ENCODE data around the gene ADSS2.

Gene ADSS2

DNA sequence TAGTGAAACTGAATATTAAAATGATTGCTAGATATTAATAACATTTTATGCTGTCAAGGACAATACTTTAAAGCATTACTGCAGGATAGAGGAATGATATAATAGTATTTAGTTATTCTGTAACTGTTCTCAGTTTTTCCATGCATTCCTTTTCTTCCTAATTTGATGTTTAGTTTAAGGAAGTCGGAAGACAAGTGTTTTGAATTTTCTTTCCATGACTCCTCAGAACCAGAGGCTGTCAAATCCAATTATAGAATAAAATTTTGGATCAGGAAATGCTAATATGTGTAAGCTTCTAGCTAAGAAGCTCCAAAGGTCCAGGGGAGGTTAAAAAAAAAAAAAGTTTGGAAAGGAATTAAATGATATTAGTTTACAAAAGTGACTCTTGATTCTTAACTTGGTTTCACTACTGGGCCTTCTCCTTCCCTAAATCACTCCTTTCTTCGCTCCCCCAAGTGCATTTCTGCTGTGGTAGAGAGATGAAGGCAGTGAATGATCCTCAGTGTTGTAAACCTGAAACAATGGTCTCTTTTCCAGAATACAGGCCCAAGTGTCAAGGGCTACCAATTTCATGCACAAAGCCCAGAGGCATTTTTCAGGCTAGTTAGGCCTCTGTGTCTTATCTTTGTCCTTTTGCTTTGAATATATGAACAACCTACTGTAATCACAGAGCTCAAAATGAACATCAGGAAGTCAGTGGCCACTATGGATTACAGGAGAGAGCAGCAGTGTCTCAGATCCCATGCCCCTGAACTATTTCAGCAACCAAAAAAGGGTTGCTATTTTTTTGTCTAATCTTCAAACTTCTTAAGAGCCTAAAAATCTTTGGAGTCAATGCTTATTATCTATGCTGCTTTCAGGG lies 6.2 kb downstream of the ADSS2 start:
- no peak for DNase-seq

DNA sequence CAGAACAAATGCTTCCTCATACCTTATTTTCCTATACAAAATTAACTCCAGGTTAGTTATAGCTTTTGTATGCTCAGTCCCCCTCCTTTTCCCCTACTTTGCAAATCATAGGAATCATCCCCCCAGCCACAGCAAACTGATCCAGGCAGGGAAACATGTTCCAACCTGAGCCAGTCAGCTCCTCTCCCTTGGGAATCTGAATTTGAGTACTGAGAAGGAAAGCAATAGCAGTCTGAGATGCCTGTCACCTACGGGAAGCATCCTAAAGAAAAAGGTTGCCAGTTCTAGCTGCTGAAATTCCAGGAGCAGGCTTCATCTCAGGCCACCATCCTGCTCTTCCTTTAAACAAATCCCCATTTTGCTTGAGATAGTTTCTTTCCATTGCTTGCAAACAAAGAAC lies 6.9 kb downstream of the ADSS2 start:
- DNase-seq: no peak

DNA sequence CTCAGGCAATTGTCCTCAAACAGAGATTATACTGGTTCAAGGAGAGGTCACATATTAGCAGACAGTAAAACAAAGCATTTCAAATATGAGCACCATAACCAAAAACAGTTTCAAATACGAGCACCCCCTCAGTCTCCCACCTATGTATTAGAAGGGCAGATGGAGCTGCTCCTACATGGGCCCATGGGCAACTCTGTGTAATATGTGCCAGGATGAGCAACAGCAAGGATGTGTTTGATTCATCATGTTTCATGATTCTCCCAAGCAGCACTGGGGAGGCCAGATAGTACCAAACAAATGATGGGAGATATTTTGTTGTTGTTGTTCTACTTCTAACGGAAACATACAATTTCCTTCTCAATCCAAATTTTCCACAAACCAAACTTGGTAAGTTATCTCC lies 8.9 kb downstream of the ADSS2 start:
- DNase-seq: no peak

DNA sequence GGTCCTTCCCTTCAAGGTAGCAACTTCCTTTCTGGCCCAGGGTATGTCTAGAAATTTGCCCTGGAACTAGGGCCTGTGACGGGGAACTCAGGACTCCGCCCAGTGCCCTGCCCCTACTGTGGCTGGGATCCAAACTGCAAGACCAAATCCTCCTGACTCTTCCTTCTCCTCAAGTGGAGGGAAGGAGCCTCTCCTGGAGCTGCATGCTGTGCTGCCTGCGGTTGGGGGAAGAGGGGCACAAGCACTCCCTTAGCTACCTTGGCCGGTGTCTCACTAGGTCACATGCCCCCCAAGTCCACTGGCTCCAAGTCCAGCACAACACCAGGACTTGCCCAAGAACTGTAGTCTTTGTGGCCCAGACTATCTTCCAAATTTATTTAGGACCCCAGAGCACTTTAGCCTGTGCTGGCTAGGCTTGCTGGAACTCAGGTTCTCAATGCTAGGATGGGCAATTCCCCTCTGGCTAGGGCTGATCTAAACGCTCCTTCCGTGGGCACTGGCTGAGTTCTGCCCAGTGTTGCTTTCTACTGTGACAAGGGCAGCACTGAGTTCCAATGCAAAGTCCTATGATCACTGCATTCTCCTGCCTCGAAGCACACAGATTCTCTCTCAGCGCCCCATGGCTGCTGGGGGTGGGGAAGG lies 12.2 kb downstream of the ADSS2 start:
- DNase-seq: no peak

DNA sequence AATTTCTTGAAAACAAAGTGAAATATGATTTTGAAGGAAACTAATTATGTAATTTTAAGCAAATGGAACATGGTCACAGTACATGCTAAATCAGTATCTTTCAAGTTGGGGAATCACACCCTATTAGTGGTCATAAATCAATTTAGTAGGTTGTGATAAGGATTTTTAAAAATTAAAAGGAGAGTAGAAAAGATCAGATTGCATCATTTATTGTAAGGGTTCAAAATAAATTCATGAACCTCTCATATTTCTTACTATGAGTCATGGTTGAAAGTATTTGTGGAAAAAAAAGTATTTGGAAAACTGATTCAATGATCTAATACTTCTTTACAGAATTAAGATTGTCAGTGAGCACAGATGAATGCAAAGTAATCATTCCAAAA lies 14.6 kb downstream of the ADSS2 start:
- no peak for DNase-seq

DNA sequence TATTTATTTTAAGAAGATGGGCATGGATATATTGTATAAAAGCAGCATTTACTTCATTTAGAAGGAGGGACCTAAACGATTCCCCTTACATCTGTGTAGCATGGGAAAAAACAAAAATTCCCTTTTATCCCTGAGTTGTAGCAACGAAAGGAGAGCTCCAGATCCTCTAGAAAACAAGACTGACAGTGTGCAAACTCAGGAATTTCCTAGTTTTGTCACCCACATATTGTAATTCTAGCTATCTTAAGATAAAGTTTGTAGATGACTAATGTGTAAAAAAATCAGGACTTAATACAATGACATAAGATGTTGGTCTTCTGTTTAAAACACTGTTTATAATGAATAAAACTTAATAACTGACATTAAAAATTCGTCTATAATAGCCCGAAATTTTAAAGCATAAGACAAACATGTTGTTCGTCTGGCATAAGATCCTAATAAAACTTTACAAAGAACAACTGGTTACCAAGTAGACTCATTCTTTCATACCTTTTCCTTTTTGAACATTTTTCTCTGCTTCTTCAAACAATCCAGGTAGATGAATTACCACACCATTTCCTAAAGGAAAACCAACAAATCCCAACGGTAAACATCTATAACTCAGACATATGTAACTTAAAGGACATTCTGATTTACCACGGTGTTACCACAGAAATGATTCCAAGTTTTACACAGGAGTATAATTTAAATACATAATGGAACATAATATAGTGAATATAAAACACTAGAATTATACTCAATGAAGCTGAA lies 15.2 kb downstream of the ADSS2 start:
- DNase-seq: no peak

DNA sequence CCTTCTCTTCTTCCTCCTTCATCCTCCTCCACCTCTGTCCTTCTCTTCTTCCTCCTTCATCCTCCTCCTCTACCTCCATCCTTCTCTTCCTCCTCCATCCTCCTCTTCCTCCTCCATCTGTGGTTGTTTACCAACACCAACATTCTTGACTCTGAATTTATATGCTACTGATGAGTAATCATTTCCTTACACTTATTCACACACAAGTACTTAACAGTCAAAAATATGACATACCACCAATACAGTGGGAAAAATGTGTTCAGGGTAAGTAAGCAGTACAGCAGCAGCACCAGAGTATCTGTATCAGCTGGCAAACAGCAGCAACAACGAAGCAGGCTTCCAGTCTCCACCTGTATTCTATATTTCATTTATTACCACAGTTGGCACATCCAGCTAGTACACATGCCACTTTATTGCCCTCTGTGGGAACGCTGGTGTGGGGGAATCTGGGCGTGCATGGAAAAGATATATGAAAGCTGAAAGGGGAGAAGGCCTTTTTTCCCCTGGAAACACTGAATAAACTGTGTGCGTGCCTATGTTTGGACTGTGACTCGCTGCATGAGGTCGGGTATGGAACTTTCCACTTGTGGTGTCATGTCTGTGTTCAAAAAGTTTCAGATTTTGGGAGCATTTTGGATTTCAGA lies 16.0 kb downstream of the ADSS2 start:
- no peak for DNase-seq

DNA sequence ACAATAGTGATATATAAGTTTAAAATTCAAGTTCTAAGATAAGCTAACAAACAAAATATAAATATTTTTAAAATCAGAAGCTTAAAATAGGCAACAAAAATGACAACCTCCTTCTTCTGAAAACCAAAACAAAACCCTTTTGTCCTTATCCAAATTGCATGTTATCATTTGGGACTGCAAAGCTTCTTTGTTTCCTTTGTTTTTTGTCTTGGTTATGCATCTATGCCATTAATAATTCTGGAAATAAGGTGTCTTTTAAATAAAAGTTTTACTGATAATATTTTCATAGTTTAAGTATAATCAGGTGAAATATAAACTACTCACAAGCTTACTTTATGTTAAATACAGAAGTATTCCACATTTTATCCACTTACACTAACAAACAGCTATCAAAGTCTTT lies 20.5 kb downstream of the ADSS2 start:
- no peak for DNase-seq

DNA sequence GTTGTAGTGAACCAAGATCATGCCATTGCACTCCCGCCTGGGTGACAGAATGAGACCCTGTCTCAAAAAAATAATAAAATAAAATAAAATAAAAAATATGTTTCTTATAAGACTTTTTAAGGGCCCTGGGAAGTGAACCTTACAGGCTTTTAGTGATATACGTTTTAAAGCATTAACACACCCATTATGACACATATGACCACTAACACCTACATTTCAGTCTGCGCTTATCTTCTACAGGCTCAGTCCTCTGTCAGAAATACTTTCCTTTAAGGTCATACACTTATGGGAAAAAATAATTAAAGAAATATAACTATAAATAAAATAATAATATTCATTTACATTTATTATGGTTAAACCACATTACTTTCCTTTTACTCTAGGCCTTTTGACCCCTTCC lies 21.9 kb downstream of the ADSS2 start:
- no peak for DNase-seq

DNA sequence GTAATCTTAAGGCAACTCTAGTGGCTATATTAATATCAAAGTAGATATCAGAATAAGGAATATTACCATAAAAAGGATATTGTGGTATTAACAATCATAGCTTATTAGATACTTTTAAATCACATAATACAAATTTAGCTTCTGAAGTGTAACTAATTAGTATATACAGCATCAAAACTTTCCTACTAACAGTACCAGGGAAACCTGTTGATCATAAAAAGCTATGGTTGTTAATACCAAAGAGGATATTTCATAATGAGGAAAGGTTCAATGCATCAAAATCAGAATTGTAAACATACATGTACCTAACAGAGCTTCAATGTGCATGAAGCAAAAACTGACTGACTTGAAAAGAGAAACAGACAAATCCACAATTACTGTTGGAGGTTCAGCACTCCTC lies 24.1 kb downstream of the ADSS2 start:
- no peak for DNase-seq

DNA sequence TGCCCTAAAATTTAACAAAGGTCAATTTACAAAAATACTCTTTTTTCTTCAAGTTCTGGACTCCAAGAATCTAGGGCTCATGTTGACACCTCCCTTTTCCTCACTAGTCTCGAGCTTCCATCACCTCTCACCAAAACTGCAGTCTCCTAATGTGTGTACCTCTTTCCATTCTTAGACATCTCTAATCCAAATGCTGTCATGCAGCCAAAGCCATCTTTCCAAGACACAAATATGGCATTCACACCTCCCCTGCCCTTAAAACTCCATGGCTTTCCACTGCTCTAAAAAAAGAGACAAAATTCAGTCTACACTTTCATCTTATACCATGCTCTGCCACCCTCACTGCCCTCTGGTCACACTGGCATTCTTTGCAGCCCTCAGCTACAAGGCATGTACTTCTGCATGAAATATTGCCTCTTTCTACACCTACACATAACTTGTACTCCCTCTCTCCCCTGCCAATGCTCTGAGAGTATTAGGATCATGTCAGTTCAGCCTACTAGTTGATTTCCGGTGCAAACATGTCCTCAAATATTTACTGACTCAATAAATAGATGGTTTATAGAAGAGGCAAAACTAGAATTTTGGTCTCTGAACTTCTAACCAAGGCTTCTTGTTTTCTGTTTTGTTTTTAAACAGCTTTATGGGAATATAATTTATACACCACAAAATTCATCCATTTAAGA lies 26.9 kb downstream of the ADSS2 start:
- no peak for DNase-seq

DNA sequence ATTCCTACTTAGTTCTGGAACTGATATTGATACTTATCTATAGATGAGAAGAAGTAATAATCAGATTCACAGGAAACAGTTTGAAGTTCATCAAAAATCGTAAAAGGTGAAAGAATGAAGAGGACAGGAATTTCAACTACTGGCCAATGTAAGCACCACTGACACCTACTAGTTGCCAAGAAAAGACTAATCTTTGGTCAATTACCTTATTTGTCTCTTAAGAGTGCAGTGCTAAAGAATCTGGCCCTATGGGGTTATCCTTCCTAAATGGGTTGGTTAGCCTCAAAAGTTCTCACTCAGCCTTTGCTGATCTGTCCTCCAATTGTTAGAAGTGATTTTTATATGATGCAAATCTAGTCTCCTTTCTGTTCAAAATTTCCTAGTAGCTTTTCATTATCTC lies 29.5 kb downstream of the ADSS2 start:
- no peak for DNase-seq

DNA sequence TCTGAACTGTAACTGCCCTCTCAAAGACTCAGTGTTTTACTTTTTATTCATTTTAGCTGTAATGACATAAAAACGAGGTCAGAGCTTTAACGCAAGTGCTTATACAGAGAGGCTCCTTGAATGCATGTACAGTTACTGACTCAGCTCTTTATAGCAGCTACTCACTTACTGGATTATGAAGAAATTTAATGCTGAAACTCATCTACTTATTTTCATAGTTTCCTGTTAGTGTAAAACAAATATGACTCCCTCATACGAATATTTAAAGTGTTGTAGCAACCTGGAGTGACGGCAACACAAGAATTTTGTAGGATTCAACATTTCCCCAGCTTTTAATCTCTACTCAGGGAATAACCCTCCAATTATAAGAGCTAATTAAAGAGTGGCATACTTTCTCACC lies 32.7 kb downstream of the ADSS2 start:
- DNase-seq: no peak

DNA sequence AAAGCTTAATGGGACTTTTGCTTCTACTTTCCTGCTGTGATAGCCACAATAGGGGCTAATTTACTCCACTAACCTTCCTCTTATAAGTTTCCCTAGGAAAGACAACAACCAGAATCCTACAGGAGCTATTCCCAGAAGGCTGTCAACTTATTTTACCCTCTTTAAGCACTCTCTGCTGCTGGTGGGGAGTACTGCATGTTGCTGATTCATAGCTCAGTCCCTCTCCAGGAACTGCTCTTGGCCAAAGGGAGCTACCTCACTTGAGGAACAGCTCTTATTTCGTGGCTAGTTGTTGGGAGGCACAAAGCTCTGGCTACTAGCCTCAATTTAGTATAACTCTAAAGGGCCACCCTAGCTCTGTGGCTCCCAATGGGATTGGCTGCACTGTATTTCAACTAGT lies 37.2 kb downstream of the ADSS2 start:
- DNase-seq: no peak

DNA sequence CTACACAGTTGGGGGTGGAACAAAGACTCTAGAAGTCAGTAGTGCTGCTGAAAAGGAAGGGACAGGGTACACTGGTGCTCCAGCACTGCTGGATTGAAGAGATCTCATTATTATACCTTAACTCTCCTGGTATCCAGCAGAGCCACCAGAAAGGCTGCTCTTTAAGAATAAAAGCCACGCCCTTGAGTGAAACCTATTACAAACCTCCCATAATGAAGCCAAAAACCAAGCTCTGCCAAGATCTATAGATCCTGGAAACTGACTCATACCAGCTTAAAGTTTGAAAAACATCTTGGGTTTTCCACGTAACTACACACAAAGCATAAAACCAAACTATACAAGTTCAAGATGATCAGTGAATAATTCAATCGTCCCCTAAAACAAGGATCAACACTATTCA lies 38.0 kb downstream of the ADSS2 start:
- no peak for DNase-seq

DNA sequence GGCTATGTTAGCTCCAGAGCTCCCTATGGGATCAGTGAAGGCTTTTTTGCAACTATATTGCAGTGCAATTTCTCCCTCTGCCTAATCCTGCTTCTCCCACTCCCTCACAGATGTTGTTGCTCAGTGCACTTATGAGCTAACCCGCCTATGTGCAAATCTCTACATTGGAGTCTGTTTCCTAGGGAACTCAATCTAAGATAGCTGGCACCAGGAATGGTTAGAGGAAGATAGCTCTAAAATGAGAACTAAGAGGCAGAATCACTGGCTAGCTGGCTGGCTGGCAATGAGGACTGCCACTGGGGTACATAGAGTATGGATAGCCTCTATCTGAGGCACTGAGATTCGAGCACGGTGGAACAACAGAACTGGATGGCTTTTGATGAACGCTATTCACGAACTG lies 39.5 kb downstream of the ADSS2 start:
- DNase-seq: no peak

DNA sequence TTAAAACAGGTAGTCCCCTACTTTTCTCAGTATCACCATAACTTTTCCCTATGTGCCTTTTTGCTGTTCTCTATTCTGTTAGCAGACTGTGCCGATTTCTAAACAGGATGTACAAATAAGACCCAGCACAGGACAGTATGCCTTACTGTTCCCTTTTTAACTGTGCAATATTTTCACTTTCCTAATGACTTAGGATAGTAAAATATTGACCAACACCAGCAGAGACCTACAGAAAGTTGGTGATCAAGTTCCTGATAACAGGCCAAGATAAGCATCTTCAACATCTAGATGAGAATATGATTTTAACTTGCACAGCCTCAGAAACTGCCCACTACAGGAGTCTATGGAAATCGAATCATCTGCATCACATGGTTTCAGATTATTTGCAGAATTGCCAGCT lies 42.0 kb downstream of the ADSS2 start:
- no peak for DNase-seq

DNA sequence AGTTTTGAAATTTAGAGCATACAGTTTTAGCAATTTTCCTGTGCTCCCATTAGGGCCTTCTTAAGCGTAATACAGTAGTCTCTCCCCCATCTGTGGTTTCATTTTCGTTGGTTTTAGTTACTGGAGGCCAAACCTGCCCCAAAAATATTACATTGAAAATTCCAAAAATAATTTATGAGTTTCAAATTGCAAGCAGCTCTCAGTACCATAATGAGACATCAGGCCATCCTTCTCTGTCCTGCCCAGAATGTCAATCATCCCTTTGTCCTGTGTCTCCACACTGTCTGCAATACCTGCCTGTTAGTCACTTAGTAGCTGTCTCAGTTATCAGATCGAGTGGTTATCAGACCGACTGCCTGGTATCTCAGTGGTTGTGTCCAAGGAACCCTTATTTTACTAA lies 45.4 kb downstream of the ADSS2 start:
- DNase-seq: no peak

DNA sequence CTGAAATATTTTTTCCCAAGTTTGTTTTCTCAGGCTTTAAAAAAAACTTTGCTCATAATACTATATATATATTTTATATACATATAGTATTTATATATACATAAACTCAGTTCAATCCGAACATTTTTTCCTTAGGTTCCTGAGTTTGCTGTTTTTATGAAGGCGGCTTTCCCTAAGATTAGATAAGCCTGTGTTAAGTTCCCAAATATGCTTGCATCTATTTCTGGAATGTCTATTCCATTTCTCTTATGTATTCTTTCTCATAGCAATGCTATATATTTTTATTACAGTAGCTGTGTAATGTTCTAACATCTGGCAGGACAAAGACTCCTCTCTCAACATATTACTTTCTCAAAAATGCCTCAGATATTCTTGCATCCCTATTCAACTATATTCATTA lies 45.9 kb downstream of the ADSS2 start:
- no peak for DNase-seq

DNA sequence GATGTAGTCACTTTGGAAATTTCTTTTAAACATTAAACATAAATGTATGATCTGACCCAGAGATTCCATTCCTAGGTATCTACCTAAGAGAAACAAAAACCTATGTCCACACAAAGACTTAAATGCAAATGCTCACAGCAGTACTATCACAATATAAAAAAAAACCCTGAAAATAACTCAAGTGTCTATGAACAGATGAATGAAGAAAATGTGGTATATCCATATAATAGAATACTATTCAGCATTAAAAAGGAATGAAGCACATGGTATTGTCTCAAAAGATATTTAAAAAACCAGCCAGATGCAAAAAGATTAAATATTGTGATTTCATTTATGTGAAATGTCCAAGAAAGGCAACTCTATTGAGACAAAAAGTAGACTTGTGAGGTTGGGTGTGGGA lies 48.3 kb downstream of the ADSS2 start:
- no peak for DNase-seq

DNA sequence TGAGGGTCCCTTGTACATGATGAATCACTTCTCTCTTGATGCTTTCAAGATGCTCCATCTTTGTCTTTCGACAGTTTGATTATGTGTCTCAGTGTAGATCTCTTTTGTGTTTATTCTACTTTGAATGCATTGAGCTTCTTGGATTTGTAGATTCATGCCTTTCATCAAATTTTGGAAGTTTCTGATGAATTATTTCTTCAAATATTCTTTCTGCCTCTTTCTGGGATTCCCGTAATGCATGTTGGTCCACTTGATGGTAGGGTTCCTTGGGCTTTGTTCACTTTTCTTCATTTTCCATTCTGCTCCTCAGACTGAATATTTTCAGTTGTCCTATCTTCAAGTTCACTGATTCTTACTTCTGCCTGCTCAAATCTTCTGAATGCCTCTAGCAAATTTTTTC lies 50.7 kb downstream of the ADSS2 start:
- DNase-seq: no peak

DNA sequence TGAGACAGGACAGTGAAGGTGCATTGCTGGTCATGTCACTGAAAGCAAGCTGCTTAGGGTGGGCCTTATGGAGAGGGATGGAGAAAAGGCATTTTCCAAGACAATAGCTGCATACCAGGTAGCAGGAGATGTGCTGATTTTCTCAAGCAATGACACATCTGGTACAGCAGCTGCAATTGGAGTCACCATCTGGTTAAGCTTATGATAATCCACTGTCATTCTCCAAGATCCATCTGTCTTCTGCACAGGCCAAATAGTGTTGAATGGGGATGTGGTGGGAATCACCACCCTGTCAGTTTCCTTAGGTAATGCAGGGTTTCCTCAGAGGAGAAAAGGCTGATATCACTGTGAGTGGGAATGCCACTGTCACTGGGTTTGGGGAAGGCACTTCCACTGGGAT lies 54.6 kb downstream of the ADSS2 start:
- no peak for DNase-seq

DNA sequence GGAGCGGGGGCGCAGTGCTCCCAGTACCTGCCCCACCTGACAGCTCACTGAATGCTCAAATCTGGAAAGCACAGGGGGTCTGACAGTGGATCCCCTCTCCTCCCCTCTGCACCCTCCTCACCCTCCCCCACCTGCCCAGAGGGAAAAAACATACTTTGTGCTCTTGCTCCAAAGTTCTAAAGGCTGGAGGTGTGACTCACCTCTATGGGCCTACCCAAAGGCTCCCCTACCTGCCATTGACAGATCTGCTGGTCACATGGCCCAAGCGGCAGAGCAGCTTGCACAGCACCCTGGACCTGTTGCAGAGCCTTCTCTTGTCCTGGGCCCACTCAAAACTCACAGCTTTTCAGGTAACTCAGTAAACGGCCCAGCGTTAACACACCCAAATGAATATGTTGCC lies 55.7 kb downstream of the ADSS2 start:
- no peak for DNase-seq
